ENCODE results near the gene CIITA. TPM values are rescaled to one million over a fixed set of nuclear protein-coding genes. Genes with fewer than 3 reads are reported as not detected.

CIITA gene
- total and polyA plus RNA-seq, 8 donors: 1.8 to 39.7 (median 5.4) TPM

- H3K4me3 ChIP-seq: peak overlapping the region in 1 of 4 donors; percentile 24
- no peaks in the 10 kb centered on the region for H3K36me3 ChIP-seq
- 47 to 50% methylated on average over 21 of the region's 21 CpGs for WGBS, 2 donors
- H3K27me3 ChIP-seq: no peaks in the 10 kb centered on the region
- peak; percentile 86 to 95 (median 92) for DNase-seq
- TF ChIP-seq CTCF (IDR thresholded peaks at IDR 0.05): peak; percentile 89 to 92 (median 91)
- H3K9me3 ChIP-seq: no peaks in the 10 kb centered on the region
- peak; percentile 82 to 96 (median 94) for ATAC-seq
- intact Hi-C loops (cut with DNase I): loop anchor here in 1 of 3 donors (10.0 kb wide), 1 partner anchor 154 kb away; no protein-coding TSS in a partner anchor
- peak overlapping the region in 2 of 4 donors; percentile 39 to 52 for H3K27ac ChIP-seq
- no peaks in the 10 kb centered on the region for H3K4me1 ChIP-seq
- no peak for FAIRE-seq
Observed at GRCh38 chr16:10918294-10919002, 41.4 kb downstream of the CIITA start.

GRCh38 chr16:10919003-10919351 is 42.0 kb downstream of the CIITA start:
- Histone ChIP-seq H3K36me3 (no peaks in the 10 kb centered on the region), H3K27ac (no peak overlapping the region), H3K27me3 (no peaks in the 10 kb centered on the region), H3K4me1 (peaks cover 0 to 2% (median under 1%) of the 10 kb centered on the region in 3 donors), H3K4me3 (no peak overlapping the region), H3K9me3 (no peaks in the 10 kb centered on the region)
- WGBS, 2 donors: 51 to 54% methylated on average over 7 of the region's 7 CpGs
- no peak for FAIRE-seq
- intact Hi-C loops (cut with DNase I): loop anchor here in 1 of 3 donors (10.0 kb wide), 1 partner anchor 154 kb away; no protein-coding TSS in a partner anchor
- TF ChIP-seq CTCF (IDR thresholded peaks at IDR 0.05): no peak
- DNase-seq: no peak
- no peak for ATAC-seq

- WGBS, 2 donors: 66 to 73% methylated on average over 15 of the region's 15 CpGs
- Histone ChIP-seq H3K4me3 (no peak overlapping the region), H3K9me3 (no peaks in the 10 kb centered on the region), H3K36me3 (peaks cover 0 to 6% (median 0%) of the 10 kb centered on the region in 3 donors), H3K4me1 (peaks cover 0 to 7% (median 3%) of the 10 kb centered on the region in 3 donors), H3K27ac (no peak overlapping the region), H3K27me3 (no peaks in the 10 kb centered on the region)
- intact Hi-C loops (cut with DNase I): loop anchor here in 2 of 3 donors (10.0 kb wide), 2 partner anchors 166 to 386 kb away; no protein-coding TSS in a partner anchor
- no peak for DNase-seq
- no peak for FAIRE-seq
- TF ChIP-seq CTCF (IDR thresholded peaks at IDR 0.05): no peak
- no peak for ATAC-seq
Observed at GRCh38 chr16:10920726-10921427, 43.9 kb downstream of the CIITA start.

- peaks cover 0 to 6% (median 0%) of the 10 kb centered on the region in 3 donors for H3K36me3 ChIP-seq
- no peak overlapping the region for H3K4me3 ChIP-seq
- DNase-seq (no peak), ATAC-seq (no peak), FAIRE-seq (no peak)
- no peaks in the 10 kb centered on the region for H3K9me3 ChIP-seq
- no peak overlapping the region for H3K27ac ChIP-seq
- peaks cover 0 to 7% (median 3%) of the 10 kb centered on the region in 3 donors for H3K4me1 ChIP-seq
- 88 to 96% methylated on average over 10 of the region's 10 CpGs for WGBS, 2 donors
- intact Hi-C loops (cut with DNase I): loop anchor here in 2 of 3 donors (10.0 kb wide), 2 partner anchors 167 to 387 kb away; no protein-coding TSS in a partner anchor
- H3K27me3 ChIP-seq: no peaks in the 10 kb centered on the region
- TF ChIP-seq CTCF (IDR thresholded peaks at IDR 0.05): no peak
Observed at GRCh38 chr16:10921536-10922327, 44.7 kb downstream of the CIITA start.

All from pancreas (tissue), 10 donors.